Activated CD8-positive, alpha-beta T cell treated with anti-CD3 and anti-CD28 coated beads, Interleukin-2, amount 10 ng/mL, durations not matched to agents 7 days and 5 days (primary cell): ENCODE measurements around the gene FANCI. TPM values are rescaled to one million over a fixed set of nuclear protein-coding genes. Genes with fewer than 3 reads are reported as not detected.

ENCODE experiments used
- ATAC-seq: fragments of 150-1000 bp; cut with Tn5 transposase; one replicate; pipeline ENCODE4 v1.10.0; 2021; ENCODE audit warnings: moderate library complexity
- CTCF ChIA-PET: fragments of 350-600 bp; sonication (Branson Sonifier 250); formaldehyde crosslinking; loops from one replicate; lab custom pipeline; 2021; ENCODE audit warnings: antibody characterized with exemption; lab: Charles Lee
- POLR2A ChIA-PET: fragments of 350-600 bp; sonication (Branson Sonifier 250); formaldehyde crosslinking; loops from one replicate; lab custom pipeline; 2021; ENCODE audit warnings: antibody characterized with exemption; lab: Charles Lee
- DNase-seq: peaks from one replicate; pipeline ENCODE4 v3.0.0-alpha.2; 2020
- H3K27ac Mint-ChIP-seq: one replicate; pipeline ENCODE4 v1.8.0; 2021; ENCODE audit warnings: mild to moderate bottlenecking, mixed read lengths
- H3K27me3 Mint-ChIP-seq: one replicate; pipeline ENCODE4 v1.8.0; 2021; ENCODE audit warnings: low read depth, mixed read lengths
- H3K36me3 Mint-ChIP-seq: one replicate; pipeline ENCODE4 v1.8.0; 2021; ENCODE audit warnings: low read depth, mixed read lengths
- H3K4me1 Mint-ChIP-seq: one replicate; pipeline ENCODE4 v1.8.0; 2021; ENCODE audit warnings: low read depth, mixed read lengths
- H3K4me3 Mint-ChIP-seq: one replicate; pipeline ENCODE4 v1.8.0; 2021; ENCODE audit warnings: mild to moderate bottlenecking, mixed read lengths
- H3K9me3 Mint-ChIP-seq: one replicate; pipeline ENCODE4 v1.8.0; 2022; ENCODE audit warnings: mixed read lengths; ENCODE audit not compliant: insufficient read depth
- total RNA-seq, 2 experiments: library from RNA; stranded (reverse); gene quantifications; one replicate each; pipeline ENCODE4 v1.2.3, GENCODE V29; 2021

Gene FANCI
- total RNA-seq, 2 experiments from 2014 or later = 203 to 213 TPM

GRCh38 chr15:89323825-89324224 lies 80.0 kb downstream of the FANCI start:
- no peaks in the 10 kb centered on the region for H3K27me3 Mint-ChIP-seq
- peaks cover 13% of the 10 kb centered on the region for H3K4me1 Mint-ChIP-seq
- no peaks in the 10 kb centered on the region for H3K9me3 Mint-ChIP-seq
- ATAC-seq (no peak), DNase-seq (no peak)
- H3K4me3 Mint-ChIP-seq = no peak overlapping the region
- ChIA-PET CTCF (interaction anchor here (0.8 to 1.3 kb wide), 2 partner anchors 11 to 117 kb away, joined by 3 to 4 read pairs; partner anchors contain the start of gene POLG), POLR2A (no interaction called here)
- H3K36me3 Mint-ChIP-seq = peaks cover 79% of the 10 kb centered on the region
- no peak overlapping the region for H3K27ac Mint-ChIP-seq

GRCh38 chr15:89325039-89325803 lies 81.4 kb downstream of the FANCI start:
- peak overlapping the region; percentile 61 for H3K27ac Mint-ChIP-seq
- H3K27me3 Mint-ChIP-seq = no peaks in the 10 kb centered on the region
- no peaks in the 10 kb centered on the region for H3K9me3 Mint-ChIP-seq
- CTCF ChIA-PET = interaction anchor here (1.3 kb wide), 1 partner anchor 10 kb away, joined by 3 read pairs; the partner anchor contains the start of gene POLG
- peaks cover 80% of the 10 kb centered on the region for H3K36me3 Mint-ChIP-seq
- no peak for ATAC-seq
- DNase-seq = no peak
- POLR2A ChIA-PET = interaction anchor here (0.8 kb wide), 1 partner anchor 9 kb away, joined by 3 read pairs; the partner anchor contains the start of gene POLG
- peak overlapping the region; percentile 2 for H3K4me3 Mint-ChIP-seq
- H3K4me1 Mint-ChIP-seq = peaks cover 25% of the 10 kb centered on the region

DNA sequence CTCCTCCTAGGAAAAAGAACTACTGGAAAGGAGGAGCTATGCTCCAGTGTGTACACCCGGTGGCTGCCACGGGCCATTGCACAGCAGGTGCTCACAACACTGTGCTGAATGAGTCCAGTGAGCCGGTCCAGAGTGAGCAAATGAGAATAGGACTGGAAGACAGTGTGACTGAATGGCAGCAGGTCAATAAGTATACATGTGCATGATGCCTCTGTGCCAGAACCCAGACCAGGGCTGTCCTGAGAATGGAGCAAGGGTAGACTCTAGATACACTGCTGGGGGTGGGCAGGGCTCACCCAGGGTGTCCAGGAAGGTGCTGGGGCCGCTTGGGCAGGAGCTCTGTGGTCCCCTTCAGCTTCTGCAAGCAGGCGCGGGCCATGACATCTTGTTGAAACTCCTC lies 82.5 kb downstream of the FANCI start:
- Mint-ChIP-seq H3K9me3 (no peaks in the 10 kb centered on the region), H3K36me3 (peaks cover 85% of the 10 kb centered on the region), H3K4me1 (peaks cover 35% of the 10 kb centered on the region), H3K27me3 (no peaks in the 10 kb centered on the region), H3K4me3 (no peak overlapping the region), H3K27ac (peak overlapping the region; percentile 12)
- CTCF ChIA-PET = interaction anchor here (1.3 to 1.9 kb wide), 2 partner anchors 13 to 120 kb away, joined by 3 to 9 read pairs; no protein-coding TSS in a partner anchor
- DNase-seq (peak; percentile 19), ATAC-seq (no peak)
- POLR2A ChIA-PET = interaction anchor here (1.7 kb wide), 1 partner anchor 8 kb away, joined by 5 read pairs; no protein-coding TSS in a partner anchor

DNA sequence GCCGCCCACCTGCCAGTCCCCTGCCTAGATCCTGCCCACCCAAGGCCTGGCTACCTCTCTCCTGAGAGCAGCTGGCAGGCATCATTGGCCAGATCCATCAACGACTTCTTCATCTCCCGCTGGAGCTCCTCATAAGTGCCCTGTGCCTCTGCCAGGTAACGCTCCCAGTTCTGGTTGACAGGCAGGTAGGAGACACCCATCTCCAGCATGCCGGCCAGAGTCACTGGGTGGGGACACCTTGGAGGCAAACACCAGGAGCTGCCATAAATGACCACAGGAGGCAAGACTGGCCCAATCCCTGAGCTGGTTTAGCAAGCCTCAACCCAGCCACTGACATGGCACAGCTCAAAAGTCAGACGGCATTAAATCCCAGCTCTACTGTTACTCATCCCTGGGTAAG lies 83.3 kb downstream of the FANCI start:
- CTCF ChIA-PET = interaction anchor here (1.3 to 1.9 kb wide), 2 partner anchors 14 to 121 kb away, joined by 3 to 9 read pairs; no protein-coding TSS in a partner anchor
- H3K27ac Mint-ChIP-seq = peak overlapping the region; percentile 39
- peaks cover 86% of the 10 kb centered on the region for H3K36me3 Mint-ChIP-seq

GRCh38 chr15:89328398-89329254 lies 84.8 kb downstream of the FANCI start:
- Mint-ChIP-seq H3K36me3 (peaks cover 83% of the 10 kb centered on the region), H3K4me3 (peak overlapping the region; percentile 75), H3K27ac (peak overlapping the region; percentile 86), H3K4me1 (peaks cover 51% of the 10 kb centered on the region), H3K9me3 (no peaks in the 10 kb centered on the region), H3K27me3 (no peaks in the 10 kb centered on the region)
- ATAC-seq (no peak), DNase-seq (no peak)
- ChIA-PET CTCF (interaction anchor here (0.8 to 5.7 kb wide), 9 partner anchors 9 to 272 kb away, joined by 3 to 38 read pairs (median 3); partner anchors contain the start of gene FANCI), POLR2A (interaction anchor here (1.1 to 1.9 kb wide), 3 partner anchors 10 to 121 kb away, joined by 3 to 13 read pairs (median 8); partner anchors contain the start of gene FANCI)

More for the DNA sequence above, 83.3 kb downstream of the FANCI start:
- Mint-ChIP-seq H3K9me3 (no peaks in the 10 kb centered on the region), H3K27me3 (no peaks in the 10 kb centered on the region), H3K4me3 (no peak overlapping the region), H3K4me1 (peaks cover 43% of the 10 kb centered on the region)
- ATAC-seq (no peak), DNase-seq (no peak)
- POLR2A ChIA-PET = interaction anchor here (1.7 kb wide), 1 partner anchor 8 kb away, joined by 5 read pairs; no protein-coding TSS in a partner anchor

GRCh38 chr15:89329329-89330084 lies 85.7 kb downstream of the FANCI start:
- Mint-ChIP-seq H3K27me3 (no peaks in the 10 kb centered on the region), H3K36me3 (peaks cover 79% of the 10 kb centered on the region), H3K4me1 (peaks cover 51% of the 10 kb centered on the region), H3K9me3 (no peaks in the 10 kb centered on the region), H3K4me3 (peak overlapping the region; percentile 75), H3K27ac (peak overlapping the region; percentile 86)
- DNase-seq (peak; percentile 73), ATAC-seq (peak; percentile 50)
- ChIA-PET POLR2A (interaction anchor here (1.1 to 1.9 kb wide), 3 partner anchors 11 to 122 kb away, joined by 3 to 13 read pairs (median 8); partner anchors contain the start of gene FANCI), CTCF (interaction anchor here (0.6 to 5.7 kb wide), 11 partner anchors 10 to 272 kb away, joined by 3 to 38 read pairs (median 3); partner anchors contain the start of gene FANCI)

DNA sequence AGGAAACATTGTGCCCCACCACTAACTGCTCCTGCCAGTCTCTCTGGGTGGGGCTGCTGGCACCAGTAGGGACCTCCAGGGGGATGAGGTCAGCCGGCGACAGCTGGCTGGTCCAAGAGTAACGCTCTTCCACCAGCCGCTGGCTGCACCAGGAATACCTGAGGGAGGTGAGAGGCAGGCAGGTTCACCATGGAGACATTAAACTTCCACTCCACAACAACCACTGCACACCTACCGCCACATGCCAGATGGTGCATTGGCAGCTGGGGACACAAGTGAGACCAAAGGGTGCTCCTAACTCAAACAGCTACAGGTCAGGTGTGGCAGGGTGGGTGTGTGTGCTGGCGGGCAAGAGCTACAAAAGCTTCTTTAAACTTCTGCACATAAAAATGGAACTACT lies 86.3 kb downstream of the FANCI start:
- ChIA-PET POLR2A (interaction anchor here (1.8 to 1.9 kb wide), 2 partner anchors 12 to 86 kb away, joined by 8 to 13 read pairs; partner anchors contain the start of gene FANCI), CTCF (interaction anchor here (0.8 to 5.7 kb wide), 10 partner anchors 10 to 273 kb away, joined by 3 to 38 read pairs (median 4); partner anchors contain the start of gene FANCI)
- DNase-seq (peak; percentile 19), ATAC-seq (no peak)
- H3K4me3 Mint-ChIP-seq = peak overlapping the region; percentile 75
- H3K9me3 Mint-ChIP-seq = no peaks in the 10 kb centered on the region
- H3K27me3 Mint-ChIP-seq = peaks cover 2% of the 10 kb centered on the region
- peak overlapping the region; percentile 86 for H3K27ac Mint-ChIP-seq
- H3K36me3 Mint-ChIP-seq = peaks cover 77% of the 10 kb centered on the region
- peaks cover 55% of the 10 kb centered on the region for H3K4me1 Mint-ChIP-seq

DNA sequence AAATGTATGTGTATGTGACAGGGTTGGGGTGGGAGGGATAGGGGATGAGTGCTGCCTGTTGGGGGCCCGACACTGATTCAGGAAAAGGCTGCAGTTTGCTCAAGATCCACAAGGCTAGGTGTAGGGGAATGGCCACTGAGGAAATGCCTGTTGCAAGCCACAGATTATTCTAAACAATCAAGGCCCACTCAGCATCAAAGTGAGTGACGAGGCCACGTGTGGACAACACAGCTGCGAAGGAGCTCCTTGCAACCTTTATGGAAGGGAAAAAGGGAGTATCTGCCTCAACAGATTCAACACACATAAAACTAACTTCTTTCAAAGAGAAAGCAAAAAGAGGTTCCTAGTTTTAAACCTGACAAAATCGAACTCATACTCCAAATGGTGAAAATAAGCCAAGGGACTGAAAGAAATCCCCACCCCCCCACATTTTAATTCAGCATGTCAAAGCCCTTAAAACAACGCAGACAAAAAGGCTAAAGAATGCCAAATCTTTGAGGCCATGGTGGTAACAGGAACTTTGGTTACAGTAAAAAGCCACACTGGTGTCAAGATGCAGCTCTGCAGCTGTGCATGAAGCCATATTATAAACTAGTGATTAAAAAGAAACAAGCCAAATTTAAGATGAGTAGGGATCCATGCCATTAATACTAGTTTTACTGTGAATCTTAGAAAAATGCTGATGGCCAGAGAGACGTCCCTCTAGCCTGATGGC lies 87.3 kb downstream of the FANCI start:
- DNase-seq (peak; percentile 20), ATAC-seq (no peak)
- Mint-ChIP-seq H3K27me3 (peaks cover 2% of the 10 kb centered on the region), H3K4me1 (peaks cover 63% of the 10 kb centered on the region), H3K36me3 (peaks cover 69% of the 10 kb centered on the region), H3K9me3 (no peaks in the 10 kb centered on the region), H3K4me3 (peak overlapping the region; percentile 75), H3K27ac (peak overlapping the region; percentile 86)
- POLR2A ChIA-PET = no interaction called here
- CTCF ChIA-PET = interaction anchor here (1.2 to 5.7 kb wide), 6 partner anchors 11 to 125 kb away, joined by 3 to 38 read pairs (median 6); partner anchors contain the start of gene FANCI

DNA sequence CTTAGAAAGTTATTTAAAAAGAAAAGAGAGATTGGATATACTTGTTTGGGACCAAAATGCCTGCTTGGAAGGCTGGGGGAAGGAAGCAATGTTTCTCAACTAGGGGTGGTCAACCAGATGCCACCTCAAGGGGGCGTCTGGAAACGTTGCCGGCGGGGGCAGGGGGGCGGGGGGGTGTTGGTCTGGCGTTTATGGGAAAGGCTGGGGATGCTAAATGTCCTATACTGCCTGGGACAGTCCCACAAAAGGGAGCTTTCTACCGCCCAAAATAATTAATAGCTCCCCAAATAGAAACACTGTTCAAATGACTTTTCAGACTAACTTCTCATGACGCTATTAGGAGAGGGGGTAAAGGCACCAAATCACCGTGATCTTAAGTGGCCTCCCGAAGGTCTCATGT lies 88.7 kb downstream of the FANCI start:
- peak overlapping the region; percentile 75 for H3K4me3 Mint-ChIP-seq
- POLR2A ChIA-PET = no interaction called here
- H3K27me3 Mint-ChIP-seq = peaks cover 2% of the 10 kb centered on the region
- peaks cover 68% of the 10 kb centered on the region for H3K4me1 Mint-ChIP-seq
- peaks cover 56% of the 10 kb centered on the region for H3K36me3 Mint-ChIP-seq
- H3K9me3 Mint-ChIP-seq = no peaks in the 10 kb centered on the region
- ATAC-seq = no peak
- CTCF ChIA-PET = interaction anchor here (0.8 to 5.7 kb wide), 7 partner anchors 16 to 126 kb away, joined by 3 to 38 read pairs (median 4); no protein-coding TSS in a partner anchor
- DNase-seq = peak; percentile 38
- H3K27ac Mint-ChIP-seq = peak overlapping the region; percentile 71
